ENCODE results near the gene ILDR2.

The ILDR2 gene

DNA sequence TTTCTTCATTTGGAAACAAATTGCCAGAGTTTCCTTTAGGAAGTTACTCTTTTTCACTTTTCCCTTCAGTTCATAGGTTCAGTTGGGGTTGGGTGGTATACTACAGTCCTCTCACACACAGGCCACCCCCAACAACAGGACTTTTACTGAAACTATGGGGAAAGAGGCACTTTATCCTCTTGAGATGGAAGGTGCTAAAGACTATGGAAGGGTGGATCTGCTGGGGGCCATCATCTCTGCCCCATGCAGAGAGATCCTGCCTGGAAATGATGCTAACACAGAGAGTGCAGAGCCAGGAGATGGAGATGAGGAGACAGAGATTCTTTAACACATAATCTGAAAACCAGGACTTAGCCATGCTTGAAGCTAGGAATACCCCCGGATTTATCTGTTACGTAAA is 24.3 kb downstream of the ILDR2 start:
- H3K27me3 Mint-ChIP-seq (ENCODE audit: low read depth) = peaks cover 22% of the 10 kb centered on the region
- peaks cover 7% of the 10 kb centered on the region for H3K36me3 Mint-ChIP-seq (ENCODE audit: low read depth)
- H3K27ac Mint-ChIP-seq = no peak overlapping the region
- H3K4me1 Mint-ChIP-seq (ENCODE audit: low read depth) = peaks cover 3% of the 10 kb centered on the region
- no peaks in the 10 kb centered on the region for H3K9me3 Mint-ChIP-seq
- no peak overlapping the region for H3K4me3 Mint-ChIP-seq

DNA sequence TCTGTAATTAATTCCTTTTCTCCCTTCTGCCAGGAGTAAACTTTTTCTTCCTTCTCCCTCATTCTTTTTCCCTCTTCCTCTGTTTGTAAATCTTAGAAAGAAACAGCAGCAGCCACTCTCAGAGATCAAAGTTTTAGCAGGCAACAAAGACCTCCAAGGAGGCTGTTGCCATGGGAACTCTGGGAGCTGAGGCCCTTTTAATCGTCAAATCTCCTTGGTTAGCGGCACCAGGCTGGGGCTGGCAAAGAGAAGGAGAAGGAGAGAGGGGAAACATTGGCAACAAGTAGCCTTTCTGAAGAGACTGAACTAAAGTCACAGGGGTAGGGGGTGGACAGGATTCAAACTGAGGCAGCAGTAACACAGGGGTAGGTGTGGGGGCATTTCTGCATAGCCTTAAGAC is 25.2 kb downstream of the ILDR2 start:
- Mint-ChIP-seq H3K36me3 (ENCODE audit: low read depth) (peaks cover 7% of the 10 kb centered on the region), H3K4me1 (ENCODE audit: low read depth) (peaks cover 6% of the 10 kb centered on the region), H3K27ac (no peak overlapping the region), H3K4me3 (no peak overlapping the region), H3K9me3 (no peaks in the 10 kb centered on the region), H3K27me3 (ENCODE audit: low read depth) (peaks cover 22% of the 10 kb centered on the region)

DNA sequence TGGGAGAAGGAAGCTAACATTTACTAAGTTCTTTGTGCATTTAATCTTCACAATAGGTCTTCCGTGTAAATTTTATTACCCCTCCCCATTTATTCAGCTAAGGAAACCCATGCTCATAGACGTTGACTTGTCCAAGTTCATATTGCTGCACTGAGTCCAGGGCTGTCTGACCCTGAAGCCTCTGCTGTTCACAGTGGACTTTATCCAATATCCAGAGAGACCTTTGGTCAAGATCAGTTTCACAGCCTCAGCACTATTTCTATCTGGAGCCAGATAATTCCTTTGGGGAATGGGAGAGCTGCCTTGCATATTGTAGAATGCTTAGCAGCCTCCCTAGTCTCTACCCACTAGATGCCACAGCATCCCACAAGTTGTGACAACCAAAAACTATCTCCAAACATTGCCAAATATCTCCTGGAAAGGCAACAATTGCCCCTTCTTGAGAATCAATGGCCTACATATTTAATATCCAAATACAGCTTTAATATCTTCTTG is 26.4 kb downstream of the ILDR2 start:
- Mint-ChIP-seq H3K9me3 (no peaks in the 10 kb centered on the region), H3K27me3 (ENCODE audit: low read depth) (peaks cover 22% of the 10 kb centered on the region)

DNA sequence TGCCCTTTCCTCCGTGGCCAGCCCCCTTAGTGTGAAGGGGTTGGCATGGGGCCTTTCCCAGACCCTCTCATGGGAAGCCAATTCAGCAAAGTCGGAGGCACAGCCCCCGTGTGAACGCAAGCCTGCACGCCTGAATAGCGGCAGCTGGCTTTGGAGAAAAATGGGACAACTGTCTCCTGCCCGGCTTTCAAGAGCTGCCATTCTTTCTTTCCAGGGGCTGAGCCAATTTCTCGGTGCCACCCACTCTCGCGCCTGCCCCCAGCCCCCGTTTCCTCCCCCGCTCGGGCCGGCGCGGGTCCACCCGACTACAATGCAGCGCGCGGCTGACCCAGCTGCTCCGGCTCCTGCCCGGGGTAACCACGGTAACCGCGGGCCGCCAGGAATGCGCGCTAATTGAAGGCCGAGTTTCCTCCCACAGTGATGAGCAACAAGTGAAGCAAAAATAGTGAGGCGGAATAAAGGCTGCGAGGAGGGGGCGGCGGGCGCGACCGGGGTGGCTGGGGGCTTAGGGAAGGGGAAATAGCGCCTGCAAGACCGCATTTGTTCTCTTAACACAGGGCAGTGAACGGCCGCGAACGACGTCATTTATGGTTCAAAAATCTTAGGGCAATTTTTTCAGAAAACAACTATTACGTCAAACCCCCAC is 27.8 kb downstream of the ILDR2 start:
- Mint-ChIP-seq H3K27me3 (ENCODE audit: low read depth) (peaks cover 22% of the 10 kb centered on the region), H3K9me3 (no peaks in the 10 kb centered on the region), H3K27ac (no peak overlapping the region), H3K4me3 (no peak overlapping the region), H3K36me3 (ENCODE audit: low read depth) (peaks cover 2% of the 10 kb centered on the region), H3K4me1 (ENCODE audit: low read depth) (peaks cover 14% of the 10 kb centered on the region)

More for the DNA sequence above, 26.4 kb downstream of the ILDR2 start:
- Mint-ChIP-seq H3K36me3 (ENCODE audit: low read depth) (peaks cover 4% of the 10 kb centered on the region), H3K4me1 (ENCODE audit: low read depth) (peaks cover 15% of the 10 kb centered on the region), H3K27ac (no peak overlapping the region), H3K4me3 (no peak overlapping the region)

DNA sequence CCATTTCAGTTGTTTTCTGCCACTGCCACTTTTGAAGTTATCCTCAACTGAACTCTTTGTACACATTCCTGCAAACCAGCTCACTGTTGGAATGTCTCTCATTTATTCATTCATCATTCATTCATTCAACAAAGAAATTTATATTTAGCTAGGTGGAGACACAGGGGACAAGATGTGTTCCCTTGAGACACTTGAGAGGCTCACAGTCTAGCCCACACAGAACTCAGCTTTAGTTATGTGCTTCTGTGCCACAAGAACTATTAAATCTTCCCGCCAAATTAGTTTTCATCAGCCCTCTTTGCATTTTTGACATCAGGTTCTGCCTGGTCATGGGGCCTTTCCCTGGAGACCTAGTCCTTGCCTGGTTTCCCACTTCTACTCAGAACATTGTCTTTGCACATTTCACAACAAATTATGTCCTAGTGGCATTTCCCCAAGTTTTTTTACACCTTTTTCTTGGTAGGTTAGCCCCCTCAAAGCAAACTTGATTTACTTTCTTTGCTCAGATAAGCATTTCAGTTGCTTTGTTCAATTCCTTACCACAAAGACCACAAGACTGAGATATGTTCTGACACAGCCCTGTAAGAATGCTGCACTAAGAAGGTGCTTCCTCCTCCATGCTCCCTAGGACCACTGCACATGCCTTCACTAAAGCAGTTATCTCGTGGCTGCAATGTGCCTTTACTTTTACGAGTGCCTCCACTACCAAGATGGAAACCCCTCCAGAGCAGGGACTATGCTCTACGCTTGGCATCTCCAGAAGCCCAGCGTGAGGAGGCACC is 31.0 kb downstream of the ILDR2 start:
- H3K27ac Mint-ChIP-seq = no peak overlapping the region
- no peak overlapping the region for H3K4me3 Mint-ChIP-seq
- peaks cover 11% of the 10 kb centered on the region for H3K4me1 Mint-ChIP-seq (ENCODE audit: low read depth)
- H3K36me3 Mint-ChIP-seq (ENCODE audit: low read depth) = peaks cover 2% of the 10 kb centered on the region
- peaks cover 22% of the 10 kb centered on the region for H3K27me3 Mint-ChIP-seq (ENCODE audit: low read depth)
- H3K9me3 Mint-ChIP-seq = no peaks in the 10 kb centered on the region

DNA sequence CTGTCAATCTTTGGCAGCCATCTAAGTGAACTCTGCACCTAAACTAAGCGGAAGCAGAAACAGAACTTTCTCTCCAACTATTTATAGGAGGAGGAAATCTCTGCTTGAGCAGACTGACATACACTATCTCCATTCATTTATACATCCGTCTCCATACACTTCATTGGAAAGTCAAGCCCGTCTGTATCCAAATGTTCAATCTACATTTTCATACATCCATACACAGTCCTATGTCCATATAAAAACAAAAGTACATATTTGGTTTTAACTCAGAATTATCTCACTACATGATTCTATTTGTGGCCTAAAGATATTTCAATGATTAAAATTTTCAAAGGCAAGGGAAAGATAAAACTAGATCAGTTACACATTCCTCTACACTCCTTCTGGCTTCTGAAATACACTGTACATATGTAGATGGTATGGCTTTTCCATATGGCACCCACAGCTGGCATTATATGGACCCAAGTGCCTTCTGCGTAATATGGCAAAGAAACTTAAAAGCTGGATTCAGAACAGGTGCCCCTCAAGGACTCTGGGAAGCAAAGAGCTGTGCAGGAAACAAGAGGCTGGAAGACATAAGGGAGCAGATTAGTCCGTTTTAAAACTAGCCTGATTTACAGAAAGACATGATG is 35.5 kb downstream of the ILDR2 start:
- Mint-ChIP-seq H3K9me3 (no peaks in the 10 kb centered on the region), H3K27me3 (ENCODE audit: low read depth) (no peaks in the 10 kb centered on the region), H3K36me3 (ENCODE audit: low read depth) (no peaks in the 10 kb centered on the region)

DNA sequence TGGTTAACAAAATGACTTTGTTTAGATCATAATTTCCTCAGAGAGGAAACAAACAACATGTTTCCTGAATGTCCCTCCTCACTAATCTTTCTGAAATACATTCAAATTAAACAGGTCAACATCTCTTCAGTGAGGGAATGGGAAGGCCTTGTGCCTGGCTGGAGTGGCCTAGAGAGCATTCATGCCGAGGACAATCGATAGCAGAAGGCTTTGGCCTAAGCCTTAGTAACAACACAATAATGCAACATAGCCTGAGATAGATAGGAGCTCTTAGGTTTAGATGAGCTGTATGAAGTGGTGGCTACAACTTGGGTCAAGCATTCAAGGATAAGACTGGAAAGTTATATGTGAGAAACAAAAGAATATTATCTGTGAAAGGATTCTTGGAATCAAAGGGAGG is 37.4 kb downstream of the ILDR2 start:
- Mint-ChIP-seq H3K4me1 (ENCODE audit: low read depth) (no peaks in the 10 kb centered on the region), H3K27ac (no peak overlapping the region), H3K27me3 (ENCODE audit: low read depth) (no peaks in the 10 kb centered on the region), H3K9me3 (no peaks in the 10 kb centered on the region), H3K36me3 (ENCODE audit: low read depth) (no peaks in the 10 kb centered on the region), H3K4me3 (no peak overlapping the region)

More for the DNA sequence above, 35.5 kb downstream of the ILDR2 start:
- Mint-ChIP-seq H3K4me1 (ENCODE audit: low read depth) (peaks cover 6% of the 10 kb centered on the region), H3K27ac (no peak overlapping the region), H3K4me3 (no peak overlapping the region)

DNA sequence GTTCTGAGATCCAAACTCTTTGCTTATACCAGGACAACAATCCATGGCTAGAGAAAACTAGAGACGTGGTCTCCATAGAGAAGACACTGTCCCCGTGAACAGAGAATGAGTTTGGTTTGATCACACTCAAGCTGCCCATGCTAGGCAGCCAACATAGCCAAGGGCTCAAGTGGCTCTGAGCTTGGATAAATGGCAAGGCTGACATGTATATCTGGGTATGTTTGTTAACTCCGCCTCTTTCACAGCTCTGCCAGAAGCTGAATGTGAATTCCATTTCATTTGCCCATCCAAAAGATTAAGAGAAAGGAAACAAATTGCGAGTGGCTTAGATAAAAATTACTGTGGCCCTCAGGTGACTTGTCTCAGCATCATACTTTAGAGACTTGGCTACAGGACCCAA is 38.0 kb downstream of the ILDR2 start:
- H3K4me1 Mint-ChIP-seq (ENCODE audit: low read depth) = no peaks in the 10 kb centered on the region
- no peak overlapping the region for H3K27ac Mint-ChIP-seq
- H3K36me3 Mint-ChIP-seq (ENCODE audit: low read depth) = no peaks in the 10 kb centered on the region
- H3K27me3 Mint-ChIP-seq (ENCODE audit: low read depth) = no peaks in the 10 kb centered on the region
- no peaks in the 10 kb centered on the region for H3K9me3 Mint-ChIP-seq
- H3K4me3 Mint-ChIP-seq = no peak overlapping the region

DNA sequence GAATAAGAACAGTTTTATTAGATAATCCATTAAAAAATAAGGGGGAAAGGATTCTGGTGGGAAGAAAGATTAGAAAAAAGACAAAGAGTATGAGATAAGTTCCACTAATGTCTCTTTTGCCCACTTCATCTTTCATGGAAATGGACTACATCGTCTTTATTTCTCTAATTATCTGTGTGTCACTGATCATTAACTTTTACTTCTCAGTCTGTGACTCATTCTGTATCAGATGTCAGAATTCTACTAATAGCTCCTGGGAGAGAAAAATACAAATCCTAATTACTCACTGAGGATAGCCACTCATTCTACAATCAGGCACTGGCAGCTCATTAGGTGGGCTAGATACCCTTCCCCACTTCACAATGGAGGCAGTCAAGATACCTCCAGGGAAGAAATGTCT is 41.7 kb downstream of the ILDR2 start:
- H3K27me3 Mint-ChIP-seq (ENCODE audit: low read depth) = peaks cover 4% of the 10 kb centered on the region
- H3K9me3 Mint-ChIP-seq = no peaks in the 10 kb centered on the region
- no peaks in the 10 kb centered on the region for H3K36me3 Mint-ChIP-seq (ENCODE audit: low read depth)
- no peak overlapping the region for H3K4me3 Mint-ChIP-seq
- H3K4me1 Mint-ChIP-seq (ENCODE audit: low read depth) = no peaks in the 10 kb centered on the region
- H3K27ac Mint-ChIP-seq = no peak overlapping the region

DNA sequence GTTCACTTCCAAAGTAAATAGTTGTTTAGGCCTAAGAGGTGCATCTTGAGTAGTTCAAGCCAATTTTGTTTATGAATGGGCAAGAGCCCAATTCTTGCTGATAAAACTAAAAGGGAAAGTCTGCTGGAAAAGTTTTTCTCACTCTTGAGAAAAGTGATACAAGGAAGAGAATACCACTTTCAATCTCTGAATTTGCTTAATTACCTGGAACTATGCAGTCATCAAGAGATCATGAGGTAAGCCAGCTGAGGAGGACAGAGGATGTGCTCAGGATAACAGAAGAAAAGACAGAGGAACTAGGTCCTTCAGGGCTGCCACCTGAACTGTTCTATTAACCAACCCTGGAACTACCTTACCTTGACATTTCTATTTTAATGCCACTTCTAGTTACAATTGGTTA is 42.2 kb downstream of the ILDR2 start:
- Mint-ChIP-seq H3K27me3 (ENCODE audit: low read depth) (peaks cover 4% of the 10 kb centered on the region), H3K9me3 (no peaks in the 10 kb centered on the region), H3K4me3 (no peak overlapping the region), H3K36me3 (ENCODE audit: low read depth) (no peaks in the 10 kb centered on the region), H3K27ac (no peak overlapping the region), H3K4me1 (ENCODE audit: low read depth) (no peaks in the 10 kb centered on the region)

DNA sequence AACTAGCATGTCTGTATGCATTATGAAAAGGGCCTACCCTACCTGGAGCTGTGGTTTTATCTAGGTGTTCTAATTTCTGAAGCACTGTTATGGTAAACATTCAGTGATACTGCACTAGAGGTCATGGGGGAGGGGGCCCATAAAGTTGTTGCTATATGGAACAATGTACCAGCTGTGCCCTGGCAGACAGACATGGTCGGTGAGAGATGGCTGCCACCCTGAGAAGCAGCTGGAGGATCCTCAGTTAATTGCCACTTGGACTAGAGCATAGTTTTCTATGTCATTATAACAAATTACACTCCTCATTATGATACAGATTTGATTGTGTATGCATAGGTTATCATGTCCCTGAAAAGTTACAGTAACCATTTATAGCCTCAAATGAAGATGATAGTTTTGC is 45.4 kb downstream of the ILDR2 start:
- Mint-ChIP-seq H3K36me3 (ENCODE audit: low read depth) (no peaks in the 10 kb centered on the region), H3K27ac (no peak overlapping the region), H3K4me1 (ENCODE audit: low read depth) (no peaks in the 10 kb centered on the region), H3K9me3 (no peaks in the 10 kb centered on the region), H3K4me3 (no peak overlapping the region), H3K27me3 (ENCODE audit: low read depth) (peaks cover 4% of the 10 kb centered on the region)

DNA sequence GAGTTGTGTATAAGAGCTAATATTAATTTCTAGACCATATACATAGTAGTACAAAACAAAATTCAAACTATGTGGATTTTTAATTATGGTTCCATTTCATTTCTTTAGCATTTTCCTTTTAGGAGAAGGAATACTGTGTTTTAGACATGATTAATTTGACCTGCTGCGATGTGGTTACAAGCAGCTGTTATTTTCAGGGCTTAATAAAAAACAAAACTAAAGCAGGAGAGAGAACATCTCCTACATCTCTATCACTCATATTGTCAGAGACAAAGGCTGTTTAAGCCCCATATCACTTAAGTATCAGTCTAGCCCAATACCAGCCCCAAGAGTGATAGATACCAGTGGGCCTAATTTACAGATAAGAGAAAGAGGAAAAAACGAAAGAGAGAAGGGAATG is 47.6 kb downstream of the ILDR2 start:
- peaks cover 5% of the 10 kb centered on the region for H3K27me3 Mint-ChIP-seq (ENCODE audit: low read depth)
- no peaks in the 10 kb centered on the region for H3K9me3 Mint-ChIP-seq
- H3K4me3 Mint-ChIP-seq = no peak overlapping the region
- no peaks in the 10 kb centered on the region for H3K4me1 Mint-ChIP-seq (ENCODE audit: low read depth)
- no peak overlapping the region for H3K27ac Mint-ChIP-seq
- H3K36me3 Mint-ChIP-seq (ENCODE audit: low read depth) = no peaks in the 10 kb centered on the region

DNA sequence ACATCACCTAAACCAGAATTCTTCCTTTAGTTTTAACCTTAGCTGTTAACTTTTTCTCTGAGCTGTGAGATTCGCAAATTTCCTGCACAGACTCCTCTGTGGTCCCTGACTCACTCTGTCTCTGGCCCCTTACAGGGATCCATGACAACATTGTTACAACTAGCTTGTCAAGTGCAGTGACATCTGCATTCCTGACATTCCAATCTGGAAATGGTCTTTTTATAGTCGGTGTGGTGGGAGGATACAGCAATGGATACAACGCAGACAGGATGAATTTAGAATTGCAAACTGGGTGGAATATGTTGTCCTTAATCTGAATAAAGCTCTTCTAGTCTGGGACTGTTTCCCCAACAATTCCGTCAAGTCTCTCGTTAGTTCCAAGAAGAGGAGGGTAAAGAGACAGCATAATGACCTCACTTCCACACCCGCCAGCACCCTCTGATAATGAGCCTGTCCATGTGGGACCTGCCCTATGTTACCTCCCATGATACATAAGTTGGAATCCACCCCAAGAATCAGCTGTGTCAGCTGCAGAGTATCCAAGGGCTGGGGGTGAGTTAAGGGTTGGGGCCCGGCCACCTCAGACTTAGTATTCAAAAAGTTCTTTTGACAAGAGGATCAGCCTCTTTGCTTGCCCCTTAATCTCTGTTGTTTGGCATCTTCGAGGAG is 49.4 kb downstream of the ILDR2 start:
- H3K36me3 Mint-ChIP-seq (ENCODE audit: low read depth) = peaks cover 2% of the 10 kb centered on the region
- no peak overlapping the region for H3K27ac Mint-ChIP-seq
- no peak overlapping the region for H3K4me3 Mint-ChIP-seq
- no peaks in the 10 kb centered on the region for H3K4me1 Mint-ChIP-seq (ENCODE audit: low read depth)
- peaks cover 15% of the 10 kb centered on the region for H3K27me3 Mint-ChIP-seq (ENCODE audit: low read depth)
- H3K9me3 Mint-ChIP-seq = no peaks in the 10 kb centered on the region

DNA sequence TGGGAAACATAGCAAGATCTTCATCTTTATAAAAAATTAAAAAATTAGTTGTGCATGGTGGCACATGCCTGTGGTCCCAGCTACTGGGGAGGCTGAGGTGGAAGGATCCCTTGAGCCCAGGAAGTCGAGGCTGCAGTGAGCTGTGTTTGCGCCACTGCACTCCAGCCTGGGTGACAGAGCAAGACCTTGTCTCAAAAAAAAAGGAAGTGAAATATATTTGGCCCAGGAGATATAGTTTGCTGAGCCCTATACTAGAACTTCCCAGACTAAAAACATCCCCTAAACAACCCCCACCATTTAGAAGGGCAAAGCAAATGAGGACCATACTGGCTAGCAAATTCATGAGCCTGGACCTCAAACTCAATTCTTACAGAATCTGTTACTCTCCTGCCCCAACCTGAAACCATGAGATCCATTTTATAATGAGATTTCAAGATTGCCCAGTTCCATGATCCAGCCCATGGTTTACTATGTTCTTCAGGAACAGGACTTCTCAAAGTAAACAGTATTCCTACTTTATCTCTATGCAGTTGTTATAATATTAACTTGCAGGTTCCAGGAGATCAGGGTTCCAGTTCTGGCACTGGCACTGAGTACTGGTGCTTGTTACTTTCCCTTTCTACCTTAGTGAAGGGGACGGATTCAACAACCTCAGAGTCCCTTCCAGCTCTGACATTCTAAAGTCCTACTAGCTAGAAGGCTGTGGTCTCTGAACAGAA is 50.4 kb downstream of the ILDR2 start:
- no peaks in the 10 kb centered on the region for H3K9me3 Mint-ChIP-seq
- peaks cover 22% of the 10 kb centered on the region for H3K27me3 Mint-ChIP-seq (ENCODE audit: low read depth)
- H3K4me1 Mint-ChIP-seq (ENCODE audit: low read depth) = no peaks in the 10 kb centered on the region
- peaks cover 4% of the 10 kb centered on the region for H3K36me3 Mint-ChIP-seq (ENCODE audit: low read depth)
- no peak overlapping the region for H3K4me3 Mint-ChIP-seq
- H3K27ac Mint-ChIP-seq = no peak overlapping the region
